ENCODE measurements around the gene SKA1.
"Not testable (repeated sequence)": the region's sequence is repeated elsewhere in the genome, so short reads cannot be mapped to it uniquely, and the experiment has no call there.

SKA1 gene

DNA sequence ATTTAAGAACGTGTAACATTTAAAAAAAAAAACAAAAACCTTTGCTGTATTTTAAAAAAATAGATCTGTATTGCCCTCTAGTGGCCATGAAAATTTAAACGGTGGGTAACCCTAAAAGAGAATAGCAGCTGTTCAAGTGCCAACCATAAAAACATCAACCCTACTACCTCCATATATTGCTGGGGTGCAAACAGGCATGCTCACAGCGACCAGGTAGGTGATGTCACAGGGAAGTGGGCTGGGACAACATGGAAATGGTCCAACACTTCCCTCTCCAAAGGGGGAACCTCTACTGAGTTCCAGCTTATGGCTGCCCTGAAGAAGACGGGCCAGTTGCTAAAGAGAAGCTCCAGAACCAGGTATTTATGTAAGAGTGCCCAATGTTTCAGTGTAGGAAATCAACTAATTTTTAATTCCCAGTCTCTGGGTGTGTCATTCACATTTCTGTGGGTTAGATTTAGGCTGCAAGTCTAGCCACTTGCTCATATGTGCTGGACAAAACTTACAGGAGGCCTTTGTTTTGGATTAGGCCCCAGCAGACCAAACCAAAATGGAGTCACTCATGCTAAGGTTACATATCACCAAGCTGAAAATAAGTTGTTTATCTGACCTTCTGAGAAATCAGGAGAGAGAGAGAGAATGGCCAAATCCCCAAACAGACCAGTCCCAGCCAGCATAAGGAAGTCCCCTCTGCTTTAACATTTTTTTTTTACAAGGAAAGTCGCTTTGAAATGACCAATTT, 54.5 kb downstream of the SKA1 start:
- DNase-seq (ENCODE audit: low read depth), result no peak

GRCh38 chr18:50432915-50433314, 58.1 kb downstream of the SKA1 start:
- no peak for DNase-seq (ENCODE audit: low read depth)

GRCh38 chr18:50436742-50437141, 61.9 kb downstream of the SKA1 start:
- not testable (repeated sequence) for DNase-seq (ENCODE audit: low read depth)

DNA sequence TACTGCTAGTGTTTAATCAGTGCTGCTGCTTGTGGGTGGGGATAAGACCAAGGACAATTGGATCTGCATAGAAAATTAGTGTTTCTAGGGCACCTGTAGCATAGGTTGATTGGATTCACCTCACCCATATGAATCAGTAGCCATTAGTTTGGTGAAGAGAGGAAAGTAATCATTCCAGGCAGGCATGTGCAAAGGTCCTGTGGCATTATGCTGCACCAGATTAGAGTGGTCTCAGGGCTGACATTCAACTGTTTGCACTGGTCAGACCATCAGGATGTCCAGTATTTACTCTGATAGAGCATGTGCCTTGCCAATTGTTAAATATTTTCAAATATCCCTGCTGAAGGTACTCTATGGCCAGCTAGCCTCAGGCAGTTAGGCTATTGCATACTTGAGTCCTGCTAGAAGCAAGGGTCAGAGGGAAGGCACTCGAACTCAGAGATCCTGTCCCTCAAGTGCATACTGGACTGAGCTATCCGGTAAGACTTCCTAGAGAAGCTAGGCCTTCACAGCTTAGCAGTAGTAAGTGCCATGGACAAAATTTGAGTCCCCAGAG, 64.7 kb downstream of the SKA1 start:
- DNase-seq (ENCODE audit: low read depth), result no peak

- no peak for DNase-seq (ENCODE audit: low read depth)
Measured at GRCh38 chr18:50441016-50441415, 66.2 kb downstream of the SKA1 start.

DNA sequence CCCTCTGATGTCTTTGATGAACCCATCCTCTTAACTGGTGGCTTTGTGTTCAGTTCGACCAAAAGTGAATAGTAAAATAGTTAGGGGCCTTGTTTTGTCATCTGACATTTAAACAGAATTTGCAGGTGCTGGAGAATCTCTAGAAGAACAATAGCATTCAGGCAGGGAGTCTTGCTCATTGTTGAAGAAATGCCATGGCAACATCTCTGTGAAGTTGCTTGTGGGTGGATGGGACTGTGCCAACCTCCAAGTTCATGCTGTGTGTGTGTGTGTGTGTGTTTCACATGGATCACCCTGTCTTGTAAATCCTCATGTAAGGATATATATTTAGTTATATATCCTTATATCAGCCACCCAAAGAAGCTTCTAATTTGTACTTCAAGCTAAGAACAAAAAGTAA, 66.7 kb downstream of the SKA1 start:
- no peak for DNase-seq (ENCODE audit: low read depth)
